ENCODE measurements around the gene KRTAP10-2.

The KRTAP10-2 gene

GRCh38 chr21:44544566-44544965 is 6.7 kb downstream of the KRTAP10-2 start:
- in situ Hi-C loops (cut with MboI; ENCODE audit: low pct_unique_long_range_greater_than_20kb, low sequenced_read_pairs, unreplicated experiment) = no loop called here
- no peak for TF ChIP-seq CTCF (IDR thresholded peaks at IDR 0.05; ENCODE audit: extremely low read depth, insufficient read depth, missing control alignments)
- no peak for DNase-seq (ENCODE audit: low spot score)

- DNase-seq (ENCODE audit: low spot score) = no peak
- in situ Hi-C loops (cut with MboI; ENCODE audit: low pct_unique_long_range_greater_than_20kb, low sequenced_read_pairs, unreplicated experiment) = no loop called here
- no peak for TF ChIP-seq CTCF (IDR thresholded peaks at IDR 0.05; ENCODE audit: extremely low read depth, insufficient read depth, missing control alignments)
Observed at GRCh38 chr21:44542716-44543115, 8.6 kb downstream of the KRTAP10-2 start.

GRCh38 chr21:44540741-44541288 is 10.5 kb downstream of the KRTAP10-2 start:
- no peak for TF ChIP-seq CTCF (IDR thresholded peaks at IDR 0.05; ENCODE audit: extremely low read depth, insufficient read depth, missing control alignments)
- in situ Hi-C loops (cut with MboI; ENCODE audit: low pct_unique_long_range_greater_than_20kb, low sequenced_read_pairs, unreplicated experiment) = no loop called here
- DNase-seq (ENCODE audit: low spot score) = no peak

- TF ChIP-seq CTCF (IDR thresholded peaks at IDR 0.05; ENCODE audit: extremely low read depth, insufficient read depth, missing control alignments) = no peak
- in situ Hi-C loops (cut with MboI; ENCODE audit: low pct_unique_long_range_greater_than_20kb, low sequenced_read_pairs, unreplicated experiment) = no loop called here
- no peak for DNase-seq (ENCODE audit: low spot score)
Observed at GRCh38 chr21:44539991-44540666, 11.2 kb downstream of the KRTAP10-2 start, which contains the start of gene KRTAP10-1. Gene KRTAP10-1, minus strand, starts transcription at chr21:44540195. Its CDS starts 45 bp downstream, at chr21:44540150.

- TF ChIP-seq CTCF (IDR thresholded peaks at IDR 0.05; ENCODE audit: extremely low read depth, insufficient read depth, missing control alignments) = no peak
- in situ Hi-C loops (cut with MboI; ENCODE audit: low pct_unique_long_range_greater_than_20kb, low sequenced_read_pairs, unreplicated experiment) = no loop called here
- DNase-seq (ENCODE audit: low spot score) = no peak
Observed at GRCh38 chr21:44539046-44539445, 12.3 kb downstream of the KRTAP10-2 start.

GRCh38 chr21:44537930-44538911 is 13.1 kb downstream of the KRTAP10-2 start:
- no peak for TF ChIP-seq CTCF (IDR thresholded peaks at IDR 0.05; ENCODE audit: extremely low read depth, insufficient read depth, missing control alignments)
- in situ Hi-C loops (cut with MboI; ENCODE audit: low pct_unique_long_range_greater_than_20kb, low sequenced_read_pairs, unreplicated experiment) = no loop called here
- no peak for DNase-seq (ENCODE audit: low spot score)

Data from GM13977 (cell line).